HCT116 (cell line): ENCODE data around the gene DNAH10.

ENCODE experiments used
- CBX3 ChIP-seq: IDR thresholded peaks from 2 replicates; pipeline ENCODE4 v1.6.1; 2012; ENCODE audit warnings: low read depth
- CEBPB ChIP-seq: IDR thresholded peaks from 2 replicates; pipeline ENCODE4 v1.6.1; 2012; ENCODE audit warnings: low read depth
- EZH2 ChIP-seq: fragments of 200-600 bp; sonication (generic); IDR thresholded peaks from 2 replicates; pipeline ENCODE4 v1.6.1; 2017; ENCODE audit warnings: antibody characterized with exemption, mixed run types
- POLR2A ChIP-seq: IDR thresholded peaks from 2 replicates; pipeline ENCODE4 v1.7.0; 2011; ENCODE audit warnings: borderline replicate concordance; ENCODE audit not compliant: insufficient read depth, insufficient read length; ENCODE audit errors: extremely low read depth
- POLR2AphosphoS5 ChIP-seq: IDR thresholded peaks from 2 replicates; pipeline ENCODE4 v1.6.1; 2011; ENCODE audit warnings: mild to moderate bottlenecking, low read depth, low read length, moderate library complexity
- SIN3A ChIP-seq: IDR thresholded peaks from 2 replicates; pipeline ENCODE4 v1.6.1; 2012; ENCODE audit warnings: low read depth
- TF ChIP-seq, protein P1 (sequence below): IDR thresholded peaks from 2 replicates; pipeline ENCODE4 v1.6.1; 2012
- TF ChIP-seq, protein P2 (sequence below), 3 experiments: fragments of 200-600 bp in 1 of 3; sonication (generic) in 1 of 3; IDR thresholded peaks in 2 of 3; conservative IDR thresholded peaks in 1 of 3; 2 replicates each; pipeline ENCODE4 v1.5.1; 2012 to 2017; ENCODE audit warnings: low read depth in 2 of 3, low read length in 2 of 3, antibody characterized with exemption in 1 of 3, borderline replicate concordance in 1 of 3, control low read depth in 1 of 3, mild to moderate bottlenecking in 1 of 3, mixed read lengths in 1 of 3, mixed run types in 1 of 3, moderate library complexity in 1 of 3; ENCODE audit not compliant: insufficient read depth in 1 of 3
- TF ChIP-seq, protein P3 (sequence below): IDR thresholded peaks from 2 replicates; pipeline ENCODE4 v1.6.1; 2012; ENCODE audit warnings: low read depth

DNA sequence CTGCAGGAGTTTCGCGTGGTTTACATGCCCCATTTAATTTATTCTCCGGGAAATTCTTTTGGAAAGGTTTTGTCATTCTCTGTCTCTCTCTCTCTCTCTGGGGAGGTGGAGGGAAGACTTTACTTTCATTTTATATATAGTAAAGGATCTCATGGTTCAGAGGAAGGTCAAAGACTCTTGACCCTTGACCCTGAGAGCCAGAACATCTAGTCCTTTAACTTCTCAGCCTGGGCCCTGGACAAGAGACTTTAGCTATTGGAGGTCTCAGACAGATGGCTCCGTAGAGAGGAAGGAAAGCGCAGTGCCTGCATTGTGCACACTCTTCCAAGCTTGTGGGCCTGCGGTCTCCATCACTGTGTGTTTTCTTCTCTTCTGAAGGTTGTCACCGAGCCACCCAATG lies 166.8 kb downstream of the DNAH10 start:
- TF ChIP-seq, protein P1, sequence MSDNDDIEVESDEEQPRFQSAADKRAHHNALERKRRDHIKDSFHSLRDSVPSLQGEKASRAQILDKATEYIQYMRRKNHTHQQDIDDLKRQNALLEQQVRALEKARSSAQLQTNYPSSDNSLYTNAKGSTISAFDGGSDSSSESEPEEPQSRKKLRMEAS = no peak
- no peak for TF ChIP-seq EZH2
- TF ChIP-seq, protein P2, sequence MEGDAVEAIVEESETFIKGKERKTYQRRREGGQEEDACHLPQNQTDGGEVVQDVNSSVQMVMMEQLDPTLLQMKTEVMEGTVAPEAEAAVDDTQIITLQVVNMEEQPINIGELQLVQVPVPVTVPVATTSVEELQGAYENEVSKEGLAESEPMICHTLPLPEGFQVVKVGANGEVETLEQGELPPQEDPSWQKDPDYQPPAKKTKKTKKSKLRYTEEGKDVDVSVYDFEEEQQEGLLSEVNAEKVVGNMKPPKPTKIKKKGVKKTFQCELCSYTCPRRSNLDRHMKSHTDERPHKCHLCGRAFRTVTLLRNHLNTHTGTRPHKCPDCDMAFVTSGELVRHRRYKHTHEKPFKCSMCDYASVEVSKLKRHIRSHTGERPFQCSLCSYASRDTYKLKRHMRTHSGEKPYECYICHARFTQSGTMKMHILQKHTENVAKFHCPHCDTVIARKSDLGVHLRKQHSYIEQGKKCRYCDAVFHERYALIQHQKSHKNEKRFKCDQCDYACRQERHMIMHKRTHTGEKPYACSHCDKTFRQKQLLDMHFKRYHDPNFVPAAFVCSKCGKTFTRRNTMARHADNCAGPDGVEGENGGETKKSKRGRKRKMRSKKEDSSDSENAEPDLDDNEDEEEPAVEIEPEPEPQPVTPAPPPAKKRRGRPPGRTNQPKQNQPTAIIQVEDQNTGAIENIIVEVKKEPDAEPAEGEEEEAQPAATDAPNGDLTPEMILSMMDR (IDR thresholded peaks at IDR 0.05 in 2 of 3, conservative IDR thresholded peaks at IDR 0.05 in 1 of 3; ENCODE audit: borderline replicate concordance in 1 of 3, insufficient read depth in 1 of 3, low read depth in 2 of 3, low read length in 2 of 3) = no peak
- no peak for TF ChIP-seq CBX3
- no peak for TF ChIP-seq POLR2A
- TF ChIP-seq SIN3A = no peak
- TF ChIP-seq POLR2AphosphoS5 = no peak
- TF ChIP-seq, protein P3, sequence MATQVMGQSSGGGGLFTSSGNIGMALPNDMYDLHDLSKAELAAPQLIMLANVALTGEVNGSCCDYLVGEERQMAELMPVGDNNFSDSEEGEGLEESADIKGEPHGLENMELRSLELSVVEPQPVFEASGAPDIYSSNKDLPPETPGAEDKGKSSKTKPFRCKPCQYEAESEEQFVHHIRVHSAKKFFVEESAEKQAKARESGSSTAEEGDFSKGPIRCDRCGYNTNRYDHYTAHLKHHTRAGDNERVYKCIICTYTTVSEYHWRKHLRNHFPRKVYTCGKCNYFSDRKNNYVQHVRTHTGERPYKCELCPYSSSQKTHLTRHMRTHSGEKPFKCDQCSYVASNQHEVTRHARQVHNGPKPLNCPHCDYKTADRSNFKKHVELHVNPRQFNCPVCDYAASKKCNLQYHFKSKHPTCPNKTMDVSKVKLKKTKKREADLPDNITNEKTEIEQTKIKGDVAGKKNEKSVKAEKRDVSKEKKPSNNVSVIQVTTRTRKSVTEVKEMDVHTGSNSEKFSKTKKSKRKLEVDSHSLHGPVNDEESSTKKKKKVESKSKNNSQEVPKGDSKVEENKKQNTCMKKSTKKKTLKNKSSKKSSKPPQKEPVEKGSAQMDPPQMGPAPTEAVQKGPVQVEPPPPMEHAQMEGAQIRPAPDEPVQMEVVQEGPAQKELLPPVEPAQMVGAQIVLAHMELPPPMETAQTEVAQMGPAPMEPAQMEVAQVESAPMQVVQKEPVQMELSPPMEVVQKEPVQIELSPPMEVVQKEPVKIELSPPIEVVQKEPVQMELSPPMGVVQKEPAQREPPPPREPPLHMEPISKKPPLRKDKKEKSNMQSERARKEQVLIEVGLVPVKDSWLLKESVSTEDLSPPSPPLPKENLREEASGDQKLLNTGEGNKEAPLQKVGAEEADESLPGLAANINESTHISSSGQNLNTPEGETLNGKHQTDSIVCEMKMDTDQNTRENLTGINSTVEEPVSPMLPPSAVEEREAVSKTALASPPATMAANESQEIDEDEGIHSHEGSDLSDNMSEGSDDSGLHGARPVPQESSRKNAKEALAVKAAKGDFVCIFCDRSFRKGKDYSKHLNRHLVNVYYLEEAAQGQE = no peak
- no peak for TF ChIP-seq CEBPB
